H9 (cell line): ENCODE measurements around the gene OSBPL10. TPM values are rescaled to one million over a fixed set of nuclear protein-coding genes. Genes with fewer than 3 reads are reported as not detected.

Source experiments
- DNase-seq: peaks from one replicate; pipeline ENCODE4 v3.0.0-alpha.2; 2017
- H2AFZ ChIP-seq: one replicate; pipeline ENCODE4 v1.6.1; 2013; ENCODE audit warnings: mild to moderate bottlenecking, low read length, control low read depth, moderate library complexity
- H2AK5ac ChIP-seq: 2 replicates; pipeline ENCODE4 v1.6.1; 2013; ENCODE audit warnings: low read length, control low read depth, mixed read lengths; ENCODE audit not compliant: insufficient read length
- H2BK120ac ChIP-seq: one replicate; pipeline ENCODE4 v1.6.1; 2013; ENCODE audit warnings: low read depth, mild to moderate bottlenecking, low read length, control low read depth, inconsistent platforms; ENCODE audit not compliant: poor library complexity, severe bottlenecking
- H2BK12ac ChIP-seq: 2 replicates; pipeline ENCODE4 v1.6.1; 2013; ENCODE audit warnings: low read length, control low read depth, mixed read lengths, low read depth; ENCODE audit not compliant: insufficient read length
- H2BK15ac ChIP-seq: 2 replicates; pipeline ENCODE4 v1.6.1; 2013; ENCODE audit warnings: low read depth, low read length, control low read depth
- H2BK20ac ChIP-seq: one replicate; pipeline ENCODE4 v1.6.1; 2013; ENCODE audit warnings: low read depth, mild to moderate bottlenecking, low read length, control low read depth, inconsistent platforms; ENCODE audit not compliant: poor library complexity, severe bottlenecking
- H2BK5ac ChIP-seq: 2 replicates; pipeline ENCODE4 v1.6.1; 2013; ENCODE audit warnings: low read length, control low read depth, mixed read lengths; ENCODE audit not compliant: insufficient read length
- H3K14ac ChIP-seq: 2 replicates; pipeline ENCODE4 v1.6.1; 2013; ENCODE audit warnings: low read length, control low read depth; ENCODE audit not compliant: insufficient read depth
- H3K18ac ChIP-seq: 2 replicates; pipeline ENCODE4 v1.6.1; 2013; ENCODE audit warnings: low read depth, mild to moderate bottlenecking, mixed read lengths, low read length, control low read depth; ENCODE audit not compliant: insufficient read length
- H3K23ac ChIP-seq: 2 replicates; pipeline ENCODE4 v1.6.1; 2013; ENCODE audit warnings: low read length, control low read depth, mixed read lengths, low read depth; ENCODE audit not compliant: insufficient read length
- H3K23me2 ChIP-seq: 2 replicates; pipeline ENCODE4 v1.6.1; 2013; ENCODE audit warnings: low read depth, mild to moderate bottlenecking, mixed read lengths, low read length, control low read depth; ENCODE audit not compliant: insufficient read length, poor library complexity, severe bottlenecking
- H3K27ac ChIP-seq: 2 replicates; pipeline ENCODE4 v1.5.1; 2013; ENCODE audit warnings: low read length, control low read depth, mixed read lengths, low read depth; ENCODE audit not compliant: insufficient read length
- H3K27me3 ChIP-seq: 2 replicates; pipeline ENCODE4 v1.6.1; 2013; ENCODE audit warnings: low read length, control low read depth, inconsistent platforms; ENCODE audit not compliant: insufficient read depth
- H3K4ac ChIP-seq: 2 replicates; pipeline ENCODE4 v1.6.1; 2013; ENCODE audit warnings: low read depth, mild to moderate bottlenecking, control low read depth, inconsistent platforms, low read length, moderate library complexity
- H3K4me1 ChIP-seq: 2 replicates; pipeline ENCODE4 v1.6.1; 2013; ENCODE audit warnings: low read length, control low read depth, inconsistent platforms; ENCODE audit not compliant: insufficient read depth
- H3K4me2 ChIP-seq: 2 replicates; pipeline ENCODE4 v1.6.1; 2013; ENCODE audit warnings: low read length, control low read depth, mixed read lengths; ENCODE audit not compliant: insufficient read length, insufficient read depth
- H3K56ac ChIP-seq: 2 replicates; pipeline ENCODE4 v1.6.1; 2013; ENCODE audit warnings: low read depth, mild to moderate bottlenecking, mixed read lengths, low read length, control low read depth; ENCODE audit not compliant: insufficient read length
- H3K79me1 ChIP-seq: 2 replicates; pipeline ENCODE4 v1.6.1; 2013; ENCODE audit warnings: low read depth, mild to moderate bottlenecking, moderate library complexity, low read length, control low read depth, inconsistent platforms; ENCODE audit not compliant: insufficient read depth, poor library complexity, severe bottlenecking
- H3K79me2 ChIP-seq: 2 replicates; pipeline ENCODE4 v1.6.1; 2013; ENCODE audit warnings: low read length, control low read depth, inconsistent platforms; ENCODE audit not compliant: insufficient read depth
- H3K9ac ChIP-seq: 2 replicates; pipeline ENCODE4 v1.6.1; 2013; ENCODE audit warnings: low read length, control low read depth, mixed read lengths; ENCODE audit not compliant: insufficient read length; ENCODE audit errors: extremely low read depth
- H3K9me3 ChIP-seq: one replicate; pipeline ENCODE4 v1.6.1; 2013; ENCODE audit warnings: low read depth, low read length, inconsistent platforms; ENCODE audit not compliant: control insufficient read depth
- H3T11ph ChIP-seq: one replicate; pipeline ENCODE4 v1.6.1; 2013; ENCODE audit warnings: mild to moderate bottlenecking, low read length, control low read depth, inconsistent platforms
- H4K20me1 ChIP-seq: one replicate; pipeline ENCODE4 v1.6.1; 2013; ENCODE audit not compliant: control insufficient read depth, insufficient read length, insufficient read depth
- H4K5ac ChIP-seq: 2 replicates; pipeline ENCODE4 v1.6.1; 2013; ENCODE audit warnings: low read depth, mild to moderate bottlenecking, mixed read lengths, low read length, control low read depth; ENCODE audit not compliant: insufficient read length
- H4K8ac ChIP-seq: replicated peaks from 2 replicates; pipeline ENCODE4 v1.6.1; 2013; ENCODE audit warnings: low read length, control low read depth, mixed read lengths, low read depth; ENCODE audit not compliant: insufficient read length
- H4K91ac ChIP-seq: 2 replicates; pipeline ENCODE4 v1.6.1; 2013; ENCODE audit warnings: low read depth, mild to moderate bottlenecking, moderate library complexity, mixed read lengths, low read length, control low read depth; ENCODE audit not compliant: insufficient read length
- H3K27ac Mint-ChIP-seq, 3 experiments: 2 replicates in 2 of 3; 3 replicates in 1 of 3; pipeline ENCODE4 v1.8.0; 2020 to 2021; ENCODE audit warnings: mixed read lengths in 3 of 3, mild to moderate bottlenecking in 1 of 3, moderate library complexity in 1 of 3
- H3K27me3 Mint-ChIP-seq: 2 replicates; pipeline ENCODE4 v1.8.0; 2021; ENCODE audit warnings: low read depth, mild to moderate bottlenecking, moderate library complexity, mixed read lengths
- H3K36me3 Mint-ChIP-seq, 3 experiments: 2 replicates in 2 of 3; 3 replicates in 1 of 3; pipeline ENCODE4 v1.8.0; 2020 to 2021; ENCODE audit warnings: low read depth in 3 of 3, mixed read lengths in 3 of 3; ENCODE audit not compliant: insufficient read depth in 1 of 3
- H3K4me1 Mint-ChIP-seq, 2 experiments: 2 replicates each; pipeline ENCODE4 v1.8.0; 2020; ENCODE audit warnings: mixed read lengths in 2 of 2
- H3K4me3 Mint-ChIP-seq, 2 experiments: 2 replicates in 1 of 2; 3 replicates in 1 of 2; pipeline ENCODE4 v1.8.0; 2020 to 2021; ENCODE audit warnings: mild to moderate bottlenecking in 2 of 2, mixed read lengths in 2 of 2, moderate library complexity in 1 of 2
- H3K9me3 Mint-ChIP-seq, 2 experiments: 2 replicates in 1 of 2; 3 replicates in 1 of 2; pipeline ENCODE4 v1.8.0; 2020; ENCODE audit warnings: mild to moderate bottlenecking in 2 of 2, mixed read lengths in 2 of 2, moderate library complexity in 1 of 2
- CTCF ChIP-seq: fragments of 200-600 bp; sonication (generic); conservative IDR thresholded peaks from 3 replicates; pipeline ENCODE4 v1.8.0; 2021; ENCODE audit warnings: antibody characterized with exemption, mild to moderate bottlenecking
- WGBS: extraction: QIAGEN DNeasy Blood & Tissue Kit; methylation state at CpG from one replicate; pipeline ENCODE4 v1.1.7; 2013; ENCODE audit warnings: missing lambda C conversion rate, low lambda C conversion rate, mixed read lengths; ENCODE audit not compliant: insufficient read length; ENCODE audit errors: extremely low coverage; 5-methylcytosine and 5-hydroxymethylcytosine counted together
- total RNA-seq: library from RNA; stranded (reverse); gene quantifications from 2 replicates; pipeline ENCODE4 v1.2.1, GENCODE V29; 2021

OSBPL10 gene
- total RNA-seq, 1 experiment from 2014 or later: 42.7 TPM

- no peak overlapping the region for H3K27ac Mint-ChIP-seq
- H3K4me1 ChIP-seq: no peaks in the 10 kb centered on the region; the same call in 1 of the 2 replicates
- H4K8ac ChIP-seq: no peak overlapping the region
- H2AK5ac ChIP-seq: no peak overlapping the region
- H3K18ac ChIP-seq: no peak overlapping the region
- H3K14ac ChIP-seq: no peak overlapping the region
- no peak overlapping the region for H2BK12ac ChIP-seq
- H4K5ac ChIP-seq: no peak overlapping the region
- H3K27me3 Mint-ChIP-seq: no peaks in the 10 kb centered on the region
- H3K79me1 ChIP-seq: no peaks in the 10 kb centered on the region
- H3K23me2 ChIP-seq: no peaks in the 10 kb centered on the region
- no peak for DNase-seq
- H3K4ac ChIP-seq: no peak overlapping the region
- H3K9ac ChIP-seq: no peak overlapping the region
- no peak overlapping the region for H3K4me2 ChIP-seq
- H3K56ac ChIP-seq: no peak overlapping the region
- H4K20me1 ChIP-seq: no peaks in the 10 kb centered on the region
- no peaks in the 10 kb centered on the region for H3K27me3 ChIP-seq
- H2BK5ac ChIP-seq: no peak overlapping the region
- no peak overlapping the region for H2BK120ac ChIP-seq
- H3K9me3 Mint-ChIP-seq: peaks cover 7 to 13% of the 10 kb centered on the region in 2 experiments; a peak in 4 of 5 replicates
- no peak overlapping the region for H2AFZ ChIP-seq
- no peak for TF ChIP-seq CTCF
- H3K36me3 Mint-ChIP-seq: peaks cover 26 to 29% (median 26%) of the 10 kb centered on the region in 3 experiments
- peaks cover under 1 to 1% of the 10 kb centered on the region in 2 experiments; a peak in 3 of 4 replicates for H3K4me1 Mint-ChIP-seq
- H3T11ph ChIP-seq: no peak overlapping the region
- H4K91ac ChIP-seq: no peak overlapping the region
- no CpG with 5 or more reads among the region's 5 CpGs for WGBS
- no peak overlapping the region for H3K27ac ChIP-seq
- H2BK20ac ChIP-seq: no peak overlapping the region
- no peak overlapping the region for H2BK15ac ChIP-seq
- H3K9me3 ChIP-seq: no peaks in the 10 kb centered on the region
- H3K79me2 ChIP-seq: no peaks in the 10 kb centered on the region; the same call in 1 of the 2 replicates
- no peak overlapping the region for H3K23ac ChIP-seq
- no peak overlapping the region for H3K4me3 Mint-ChIP-seq
Measured at GRCh38 chr3:31693346-31693745, 287.7 kb downstream of the OSBPL10 start.
